Measurements from ENCODE around the gene HACD2. TPM values are rescaled to one million over a fixed set of nuclear protein-coding genes. Genes with fewer than 3 reads are reported as not detected.

The HACD2 gene
- total RNA-seq, 1 experiment from 2014 or later: 27.4 TPM

- no peak overlapping the region for H3K56ac ChIP-seq (ENCODE audit: insufficient read length, low read depth, low read length)
- H4K91ac ChIP-seq (ENCODE audit: insufficient read length, low read depth, low read length): no peak overlapping the region
- no peak overlapping the region for H3K18ac ChIP-seq (ENCODE audit: insufficient read length, low read depth, low read length)
- H3K4me1 ChIP-seq (ENCODE audit: insufficient read depth, low read length): peaks cover 4% of the 10 kb centered on the region; the same call in 1 of the 2 replicates
- H2BK20ac ChIP-seq (ENCODE audit: low read depth, low read length, poor library complexity, severe bottlenecking): no peak overlapping the region
- no peak overlapping the region for H4K8ac ChIP-seq (replicated peaks; ENCODE audit: insufficient read length, low read depth, low read length)
- no peak overlapping the region for H2BK5ac ChIP-seq (ENCODE audit: insufficient read length, low read length)
- H3K27me3 Mint-ChIP-seq (ENCODE audit: low read depth): no peaks in the 10 kb centered on the region; the same call in 1 of the 2 replicates
- DNase-seq: no peak
- no peak overlapping the region for H3T11ph ChIP-seq (ENCODE audit: low read length)
- peaks cover 0 to 3% (median 0%) of the 10 kb centered on the region in 3 experiments; a peak in 2 of 7 replicates for H3K36me3 Mint-ChIP-seq (ENCODE audit: insufficient read depth in 1 of 3, low read depth in 3 of 3)
- no peak overlapping the region for H2BK120ac ChIP-seq (ENCODE audit: low read depth, low read length, poor library complexity, severe bottlenecking)
- H2AK5ac ChIP-seq (ENCODE audit: insufficient read length, low read length): no peak overlapping the region
- no peak overlapping the region for H2BK12ac ChIP-seq (ENCODE audit: insufficient read length, low read depth, low read length)
- no peaks in the 10 kb centered on the region for H3K23me2 ChIP-seq (ENCODE audit: insufficient read length, low read depth, low read length, poor library complexity, severe bottlenecking)
- H3K4me2 ChIP-seq (ENCODE audit: insufficient read depth, insufficient read length, low read length): no peak overlapping the region
- H3K79me2 ChIP-seq (ENCODE audit: insufficient read depth, low read length): no peaks in the 10 kb centered on the region
- no peak overlapping the region for H3K4me3 Mint-ChIP-seq
- no peak overlapping the region for H3K9ac ChIP-seq (ENCODE audit: extremely low read depth, insufficient read length, low read length)
- H3K27ac ChIP-seq (ENCODE audit: insufficient read length, low read depth, low read length): no peak overlapping the region
- no peak overlapping the region for H3K4ac ChIP-seq (ENCODE audit: low read depth, low read length)
- no CpG with 5 or more reads among the region's 4 CpGs for WGBS (ENCODE audit: extremely low coverage, insufficient read length, low lambda C conversion rate)
- peak; percentile 57 for TF ChIP-seq CTCF (conservative IDR thresholded peaks at IDR 0.05)
- H3K9me3 ChIP-seq (ENCODE audit: control insufficient read depth, low read depth, low read length): no peaks in the 10 kb centered on the region
- no peak overlapping the region; the same call in 1 of the 2 replicates for H3K14ac ChIP-seq (ENCODE audit: insufficient read depth, low read length)
- no peak overlapping the region for H4K5ac ChIP-seq (ENCODE audit: insufficient read length, low read depth, low read length)
- H3K4me1 Mint-ChIP-seq: peaks cover 23 to 32% of the 10 kb centered on the region in 2 experiments
- H2AFZ ChIP-seq (ENCODE audit: low read length): no peak overlapping the region
- H4K20me1 ChIP-seq (ENCODE audit: control insufficient read depth, insufficient read depth, insufficient read length): peaks cover 2% of the 10 kb centered on the region
- no peak overlapping the region for H3K23ac ChIP-seq (ENCODE audit: insufficient read length, low read depth, low read length)
- no peak overlapping the region for H2BK15ac ChIP-seq (ENCODE audit: low read depth, low read length)
- no peaks in the 10 kb centered on the region for H3K79me1 ChIP-seq (ENCODE audit: insufficient read depth, low read depth, low read length, poor library complexity, severe bottlenecking)
- H3K27me3 ChIP-seq (ENCODE audit: insufficient read depth, low read length): no peaks in the 10 kb centered on the region
- H3K27ac Mint-ChIP-seq: no peak overlapping the region
- no peaks in the 10 kb centered on the region; a peak in 1 of 5 replicates for H3K9me3 Mint-ChIP-seq
These were observed 44.8 kb upstream of the HACD2 start for GRCh38 chr3:123629747-123630047.

Measured in H9 (cell line).